Dendritic cell treated with granulocyte-macrophage colony-stimulating factor and Interleukin-4, amounts not matched to agents 40 ng/mL and 50 ng/mL, for 4 days (primary cell): ENCODE results near the gene TMEM171.

ENCODE experiments used
- H3K27ac Mint-ChIP-seq: one replicate; pipeline ENCODE4 v1.8.0; 2022; ENCODE audit warnings: mild to moderate bottlenecking, mixed read lengths
- H3K27me3 Mint-ChIP-seq: one replicate; pipeline ENCODE4 v1.8.0; 2022; ENCODE audit warnings: mild to moderate bottlenecking, mixed read lengths
- H3K36me3 Mint-ChIP-seq: one replicate; pipeline ENCODE4 v1.8.0; 2022; ENCODE audit warnings: low read depth, mixed read lengths
- H3K4me1 Mint-ChIP-seq: one replicate; pipeline ENCODE4 v1.8.0; 2022; ENCODE audit warnings: low read depth, mixed read lengths
- H3K4me3 Mint-ChIP-seq: one replicate; pipeline ENCODE4 v1.8.0; 2022; ENCODE audit warnings: mild to moderate bottlenecking, moderate library complexity, mixed read lengths
- H3K9me3 Mint-ChIP-seq: one replicate; pipeline ENCODE4 v1.8.0; 2022; ENCODE audit warnings: mixed read lengths
- intact Hi-C: fragments of 100-400 bp; cut with micrococcal nuclease; formaldehyde crosslinking; loops from one replicate; pipeline ENCODE4 v1.15.0; 2022

The TMEM171 gene

GRCh38 chr5:73130811-73131210 lies 10.4 kb downstream of the TMEM171 start:
- Mint-ChIP-seq H3K36me3 (no peaks in the 10 kb centered on the region), H3K9me3 (no peaks in the 10 kb centered on the region), H3K27me3 (peaks cover 69% of the 10 kb centered on the region), H3K4me1 (no peaks in the 10 kb centered on the region), H3K4me3 (no peak overlapping the region), H3K27ac (no peak overlapping the region)
- intact Hi-C loops = no loop called here

DNA sequence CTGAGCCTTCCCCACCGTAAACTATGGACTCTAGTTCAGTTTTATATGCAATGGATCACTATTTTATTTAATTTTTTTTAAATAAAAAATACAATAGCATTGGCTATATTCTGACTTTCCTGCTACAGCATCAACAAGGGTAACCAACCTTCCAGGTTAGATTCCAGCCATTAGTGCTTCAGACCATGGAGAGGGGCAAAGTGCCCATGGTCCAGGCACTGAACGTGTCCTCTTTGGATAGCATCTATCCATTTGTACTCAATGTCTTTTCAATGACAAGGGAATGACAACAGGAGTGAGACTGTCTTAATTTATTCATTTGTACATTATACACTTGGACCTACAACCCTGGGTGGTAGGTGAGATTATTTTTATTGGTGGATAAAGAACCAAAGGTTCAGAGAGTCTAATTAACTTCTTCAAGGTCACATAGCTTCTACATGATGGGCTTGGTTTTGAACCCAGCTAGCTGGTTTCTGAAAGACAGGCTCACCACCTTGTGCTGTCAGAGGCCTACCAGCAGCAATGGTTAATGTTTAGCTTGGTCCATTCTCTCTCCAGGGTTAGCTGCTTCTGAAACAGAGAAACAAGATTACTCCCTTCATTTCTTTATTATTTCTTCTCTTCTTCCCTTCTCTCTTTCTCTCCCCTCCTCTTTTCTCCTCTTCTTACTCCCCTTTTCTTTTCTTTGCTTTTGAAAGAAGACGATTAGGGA lies 11.5 kb downstream of the TMEM171 start:
- H3K27ac Mint-ChIP-seq = no peak overlapping the region
- H3K9me3 Mint-ChIP-seq = no peaks in the 10 kb centered on the region
- H3K4me1 Mint-ChIP-seq = no peaks in the 10 kb centered on the region
- no peaks in the 10 kb centered on the region for H3K36me3 Mint-ChIP-seq
- H3K27me3 Mint-ChIP-seq = peaks cover 71% of the 10 kb centered on the region
- intact Hi-C loops = no loop called here
- H3K4me3 Mint-ChIP-seq = no peak overlapping the region

DNA sequence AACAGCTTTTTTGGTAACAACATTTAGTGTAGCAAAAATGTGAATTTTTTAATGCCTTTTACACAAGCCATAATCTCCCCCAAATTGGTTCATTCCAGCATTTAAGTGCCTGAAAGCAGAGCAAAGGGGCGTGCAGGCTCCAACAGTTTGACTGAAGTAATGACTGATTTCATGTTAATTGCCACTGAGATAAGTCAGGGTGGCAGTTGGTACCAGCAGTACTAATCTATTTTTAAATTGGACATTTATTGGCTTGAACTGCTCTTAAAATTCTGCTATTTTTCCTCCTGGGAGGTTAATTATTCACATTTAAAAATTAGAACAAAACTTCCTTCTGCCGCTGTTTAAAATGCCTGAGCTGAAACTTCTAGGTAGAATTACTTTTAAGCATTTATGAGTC lies 12.4 kb downstream of the TMEM171 start:
- no peak overlapping the region for H3K27ac Mint-ChIP-seq
- intact Hi-C loops = no loop called here
- H3K4me1 Mint-ChIP-seq = no peaks in the 10 kb centered on the region
- no peak overlapping the region for H3K4me3 Mint-ChIP-seq
- no peaks in the 10 kb centered on the region for H3K36me3 Mint-ChIP-seq
- H3K9me3 Mint-ChIP-seq = no peaks in the 10 kb centered on the region
- peaks cover 72% of the 10 kb centered on the region for H3K27me3 Mint-ChIP-seq

DNA sequence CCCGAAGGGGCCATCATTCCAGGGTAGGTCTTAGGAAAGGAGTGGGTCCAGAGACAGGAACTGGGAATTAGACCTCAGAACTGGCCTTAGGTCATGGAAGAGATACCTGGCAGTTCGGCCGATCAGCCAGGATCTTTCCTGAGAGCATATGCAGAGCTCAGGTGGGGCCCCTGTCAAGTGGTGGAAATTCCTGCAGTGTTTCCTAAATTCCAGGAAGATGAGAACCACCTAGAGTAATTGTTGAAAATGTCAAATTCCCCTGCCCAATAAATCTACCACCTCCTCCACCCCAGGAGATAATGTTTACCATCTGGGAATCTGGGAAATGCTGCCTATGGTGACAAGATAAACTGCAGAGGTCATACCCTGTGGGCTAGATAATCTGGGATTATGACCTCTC lies 14.6 kb downstream of the TMEM171 start:
- Mint-ChIP-seq H3K4me1 (no peaks in the 10 kb centered on the region), H3K9me3 (no peaks in the 10 kb centered on the region), H3K27me3 (peaks cover 69% of the 10 kb centered on the region), H3K27ac (no peak overlapping the region), H3K36me3 (no peaks in the 10 kb centered on the region), H3K4me3 (no peak overlapping the region)
- intact Hi-C loops = no loop called here

- Mint-ChIP-seq H3K27me3 (peaks cover 67% of the 10 kb centered on the region), H3K9me3 (no peaks in the 10 kb centered on the region), H3K36me3 (no peaks in the 10 kb centered on the region), H3K4me1 (no peaks in the 10 kb centered on the region), H3K4me3 (no peak overlapping the region), H3K27ac (no peak overlapping the region)
- intact Hi-C loops = no loop called here
These were observed 15.2 kb downstream of the TMEM171 start for GRCh38 chr5:73135429-73136054.

DNA sequence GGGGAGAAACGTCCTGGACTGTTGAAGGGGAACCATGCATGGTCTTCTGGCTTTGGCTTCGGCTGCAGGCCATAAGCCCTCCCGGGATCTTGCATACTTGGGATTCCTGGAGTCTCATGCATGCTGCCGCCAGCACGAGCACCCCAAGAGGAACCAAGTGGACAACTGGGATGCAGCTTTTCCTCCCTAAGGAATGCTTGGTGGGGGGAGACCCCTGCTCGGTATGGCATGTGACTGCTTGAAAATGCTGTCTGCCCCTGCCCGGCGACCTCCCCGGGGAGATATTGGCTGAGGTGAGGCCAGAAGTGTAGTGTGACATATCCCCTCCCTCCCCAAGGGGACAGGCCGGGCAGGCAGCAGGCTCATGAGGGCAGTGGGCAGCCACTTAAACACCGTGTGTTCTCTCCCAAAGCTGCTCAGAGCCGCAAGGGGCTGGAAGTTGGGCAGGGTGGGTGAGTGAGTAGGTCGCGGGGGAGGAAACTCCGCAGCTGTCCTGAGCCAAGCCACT lies 15.7 kb downstream of the TMEM171 start:
- H3K4me1 Mint-ChIP-seq = no peaks in the 10 kb centered on the region
- H3K27ac Mint-ChIP-seq = no peak overlapping the region
- no peaks in the 10 kb centered on the region for H3K9me3 Mint-ChIP-seq
- no peak overlapping the region for H3K4me3 Mint-ChIP-seq
- peaks cover 69% of the 10 kb centered on the region for H3K27me3 Mint-ChIP-seq
- no peaks in the 10 kb centered on the region for H3K36me3 Mint-ChIP-seq
- intact Hi-C loops = no loop called here

DNA sequence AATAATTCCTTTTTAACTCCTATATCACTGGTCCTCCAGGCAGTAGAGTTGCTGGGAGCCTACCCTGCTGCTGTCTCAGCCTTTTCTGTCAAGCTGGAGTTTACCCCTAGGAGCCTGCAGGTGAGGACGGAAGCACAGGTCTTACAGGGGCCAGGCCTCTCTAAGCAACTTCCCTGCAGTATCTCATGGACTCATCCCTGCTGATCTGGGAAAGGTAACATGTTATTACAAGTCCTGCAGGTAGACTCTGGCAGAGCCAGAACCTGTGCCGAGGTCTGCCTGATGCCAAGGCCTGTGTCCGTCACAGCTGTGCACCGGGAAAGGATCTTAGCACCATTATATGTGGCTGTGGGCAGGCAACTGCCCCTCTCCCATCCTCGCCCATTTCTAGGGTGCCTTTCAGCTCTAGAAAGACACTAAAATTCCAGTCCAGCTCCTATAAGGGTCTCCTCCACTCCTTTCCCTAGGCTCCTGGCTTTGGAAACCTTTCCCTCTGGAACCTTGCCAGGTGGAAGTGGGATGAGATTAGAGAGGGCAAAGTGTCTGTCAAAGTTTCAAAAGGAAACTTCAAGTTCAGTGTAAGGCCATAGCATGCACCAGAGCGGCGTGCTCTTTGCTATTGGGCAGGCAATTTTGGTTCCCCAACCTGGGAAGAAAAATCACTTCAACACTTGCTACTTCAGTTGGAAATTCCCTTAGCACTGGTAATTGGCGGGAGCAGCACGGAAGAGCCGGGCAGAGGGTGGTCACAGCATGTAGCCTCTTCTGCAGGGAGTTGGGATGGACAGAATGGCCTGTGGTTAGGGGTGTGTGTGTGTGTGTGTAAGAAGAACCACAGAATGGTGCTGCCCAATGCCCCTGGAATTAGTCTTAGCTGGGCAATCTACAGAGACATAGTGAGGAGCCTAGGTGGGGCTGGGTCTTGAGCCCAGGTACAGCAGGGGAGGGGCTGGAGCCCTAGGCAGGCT lies 17.5 kb downstream of the TMEM171 start:
- Mint-ChIP-seq H3K4me3 (no peak overlapping the region), H3K27ac (no peak overlapping the region), H3K9me3 (no peaks in the 10 kb centered on the region), H3K36me3 (no peaks in the 10 kb centered on the region), H3K27me3 (peaks cover 74% of the 10 kb centered on the region), H3K4me1 (no peaks in the 10 kb centered on the region)
- intact Hi-C loops = no loop called here

DNA sequence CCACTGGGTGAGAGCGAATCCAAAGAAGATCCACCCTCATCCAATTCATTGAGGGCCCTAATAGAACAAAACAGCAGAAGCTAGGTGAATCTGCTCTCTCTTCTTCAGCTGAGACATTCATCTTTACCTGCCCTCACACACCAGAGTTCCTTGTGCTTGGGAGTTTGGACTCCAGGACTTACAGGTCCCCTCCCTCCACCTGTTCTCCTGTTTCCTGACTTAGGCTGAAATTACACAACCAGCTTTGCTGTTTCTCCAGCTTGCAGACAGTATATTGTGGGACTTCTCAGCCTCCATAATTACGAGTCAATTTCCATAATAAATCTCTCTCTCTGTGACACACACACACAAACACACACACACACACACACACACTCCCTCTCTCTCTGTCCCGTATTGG lies 19.1 kb downstream of the TMEM171 start:
- intact Hi-C loops = no loop called here
- Mint-ChIP-seq H3K36me3 (no peaks in the 10 kb centered on the region), H3K4me1 (no peaks in the 10 kb centered on the region), H3K9me3 (no peaks in the 10 kb centered on the region), H3K27me3 (peaks cover 72% of the 10 kb centered on the region), H3K27ac (no peak overlapping the region), H3K4me3 (no peak overlapping the region)

DNA sequence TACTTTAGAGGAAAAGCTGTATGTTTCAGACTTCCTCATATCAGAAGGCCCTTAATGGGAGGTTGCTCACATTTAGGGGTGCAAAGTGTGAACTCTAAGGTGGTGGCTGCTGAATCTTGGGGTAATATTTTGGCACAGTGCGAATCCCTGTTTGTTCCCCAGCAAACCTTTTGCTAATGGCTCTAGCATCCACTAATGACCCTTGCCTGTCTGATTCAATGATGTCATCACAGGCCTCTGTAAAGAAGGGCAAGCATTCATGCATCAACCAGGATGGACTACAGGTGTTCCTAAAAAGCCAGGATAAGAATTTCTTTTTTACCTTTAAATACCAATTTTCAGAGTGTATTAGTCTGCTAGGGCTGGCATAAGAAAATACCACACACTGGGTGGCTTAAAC lies 20.4 kb downstream of the TMEM171 start:
- peaks cover 71% of the 10 kb centered on the region for H3K27me3 Mint-ChIP-seq
- H3K4me1 Mint-ChIP-seq = no peaks in the 10 kb centered on the region
- no peaks in the 10 kb centered on the region for H3K36me3 Mint-ChIP-seq
- no peaks in the 10 kb centered on the region for H3K9me3 Mint-ChIP-seq
- intact Hi-C loops = no loop called here
- H3K27ac Mint-ChIP-seq = no peak overlapping the region
- H3K4me3 Mint-ChIP-seq = no peak overlapping the region

GRCh38 chr5:73142035-73142434 lies 21.7 kb downstream of the TMEM171 start:
- Mint-ChIP-seq H3K9me3 (no peaks in the 10 kb centered on the region), H3K27me3 (peaks cover 70% of the 10 kb centered on the region), H3K4me3 (no peak overlapping the region), H3K36me3 (no peaks in the 10 kb centered on the region), H3K27ac (no peak overlapping the region), H3K4me1 (no peaks in the 10 kb centered on the region)
- intact Hi-C loops = no loop called here

DNA sequence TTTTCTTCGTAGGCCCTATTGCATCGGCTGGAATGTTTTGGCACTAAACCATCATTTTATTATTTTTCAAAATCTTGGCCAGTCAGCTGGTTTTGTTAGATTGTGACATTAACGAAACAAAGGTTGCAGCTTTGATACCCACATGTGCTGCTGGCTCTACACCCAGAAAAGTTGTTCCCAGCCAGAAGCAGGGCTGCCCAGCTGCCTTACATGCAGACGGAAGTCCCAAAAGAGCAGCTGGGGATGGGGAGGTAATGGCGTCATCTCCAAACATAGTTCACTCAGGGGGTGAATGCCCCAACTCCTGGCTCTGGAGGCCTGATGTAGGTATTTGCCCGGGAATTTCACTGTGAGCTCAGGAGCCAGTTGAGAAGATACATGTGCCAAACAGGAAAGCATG lies 23.3 kb downstream of the TMEM171 start:
- H3K4me3 Mint-ChIP-seq = no peak overlapping the region
- H3K27ac Mint-ChIP-seq = no peak overlapping the region
- no peaks in the 10 kb centered on the region for H3K36me3 Mint-ChIP-seq
- H3K27me3 Mint-ChIP-seq = peaks cover 72% of the 10 kb centered on the region
- H3K4me1 Mint-ChIP-seq = no peaks in the 10 kb centered on the region
- no peaks in the 10 kb centered on the region for H3K9me3 Mint-ChIP-seq
- intact Hi-C loops = no loop called here

GRCh38 chr5:73149540-73149939 lies 29.2 kb downstream of the TMEM171 start:
- peaks cover 7% of the 10 kb centered on the region for H3K4me1 Mint-ChIP-seq
- intact Hi-C loops = no loop called here
- no peaks in the 10 kb centered on the region for H3K9me3 Mint-ChIP-seq
- peaks cover 85% of the 10 kb centered on the region for H3K27me3 Mint-ChIP-seq
- no peak overlapping the region for H3K4me3 Mint-ChIP-seq
- no peaks in the 10 kb centered on the region for H3K36me3 Mint-ChIP-seq
- no peak overlapping the region for H3K27ac Mint-ChIP-seq

DNA sequence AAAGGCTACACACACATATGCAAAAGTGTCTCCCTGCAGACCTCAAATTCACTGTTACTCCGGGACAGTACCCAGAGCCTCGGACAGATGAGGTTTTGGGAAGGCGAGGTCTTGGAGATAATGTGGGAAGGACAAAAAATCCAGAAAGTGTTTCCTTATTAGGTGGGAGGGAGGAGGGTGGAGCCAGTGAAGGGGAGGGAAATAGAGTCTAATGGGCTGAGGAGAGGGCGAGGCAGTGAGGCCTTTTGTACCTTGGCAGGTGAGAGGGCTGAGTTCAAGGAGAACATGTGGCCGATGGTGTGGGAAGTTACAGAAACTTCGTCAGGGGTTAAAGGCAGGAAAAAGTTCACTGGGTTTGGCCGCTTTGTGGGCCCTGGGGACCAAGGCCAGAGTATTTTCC lies 30.5 kb downstream of the TMEM171 start:
- H3K4me1 Mint-ChIP-seq = peaks cover 7% of the 10 kb centered on the region

More for the DNA sequence above, 30.5 kb downstream of the TMEM171 start:
- Mint-ChIP-seq H3K27ac (no peak overlapping the region), H3K36me3 (no peaks in the 10 kb centered on the region), H3K9me3 (no peaks in the 10 kb centered on the region), H3K27me3 (peaks cover 87% of the 10 kb centered on the region), H3K4me3 (no peak overlapping the region)
- intact Hi-C loops = no loop called here
